ENCODE data around the gene SLC15A1.
A peak's percentile ranks its signal among the peaks of the same experiment; 100 is the strongest.

Gene SLC15A1

GRCh38 chr13:98752467-98753290 is at the start of gene SLC15A1:
SLC15A1 (minus strand) TSS chr13:98752672; CDS start chr13:98752598, 74 bp downstream.
- DNase-seq: peak; percentile 14

GRCh38 chr13:98801626-98802418 is 49.4 kb upstream of the SLC15A1 start:
- no peak for DNase-seq

GRCh38 chr13:98800078-98800477 is 47.6 kb upstream of the SLC15A1 start:
- DNase-seq: no peak

GRCh38 chr13:98798849-98799645 is 46.6 kb upstream of the SLC15A1 start:
- DNase-seq: no peak

- no peak for DNase-seq
These were observed 45.0 kb upstream of the SLC15A1 start for GRCh38 chr13:98797456-98797855.

GRCh38 chr13:98796798-98797197 is 44.3 kb upstream of the SLC15A1 start:
- DNase-seq: no peak

GRCh38 chr13:98796191-98796590 is 43.7 kb upstream of the SLC15A1 start:
- DNase-seq: no peak

GRCh38 chr13:98795220-98795619 is 42.7 kb upstream of the SLC15A1 start:
- no peak for DNase-seq

- DNase-seq: no peak
These were observed 42.0 kb upstream of the SLC15A1 start for GRCh38 chr13:98794498-98794897.

- no peak for DNase-seq
These were observed 40.5 kb upstream of the SLC15A1 start for GRCh38 chr13:98792785-98793495.

- no peak for DNase-seq
These were observed 39.8 kb upstream of the SLC15A1 start for GRCh38 chr13:98792321-98792720.

- DNase-seq: no peak
These were observed 39.1 kb upstream of the SLC15A1 start for GRCh38 chr13:98791611-98792010.

- no peak for DNase-seq
These were observed 35.5 kb upstream of the SLC15A1 start for GRCh38 chr13:98787996-98788395.

GRCh38 chr13:98787173-98787572 is 34.7 kb upstream of the SLC15A1 start:
- DNase-seq: no peak

GRCh38 chr13:98786023-98786422 is 33.6 kb upstream of the SLC15A1 start:
- no peak for DNase-seq

GRCh38 chr13:98785405-98785804 is 32.9 kb upstream of the SLC15A1 start:
- DNase-seq: no peak

- no peak for DNase-seq
These were observed 32.2 kb upstream of the SLC15A1 start for GRCh38 chr13:98784666-98785065.

GRCh38 chr13:98783856-98784478 is 31.5 kb upstream of the SLC15A1 start:
- DNase-seq: no peak

GRCh38 chr13:98782654-98783053 is 30.2 kb upstream of the SLC15A1 start:
- DNase-seq: no peak

- no peak for DNase-seq
These were observed 29.4 kb upstream of the SLC15A1 start for GRCh38 chr13:98781905-98782304.

GRCh38 chr13:98781470-98781869 is 29.0 kb upstream of the SLC15A1 start:
- DNase-seq: no peak

- DNase-seq: no peak
These were observed 28.6 kb upstream of the SLC15A1 start for GRCh38 chr13:98781045-98781444.
